HL-60 (cell line): ENCODE measurements around the gene GADD45A.

Experiments used
- DNase-seq, 2 experiments: peaks; one replicate each; pipeline ENCODE4 v3.0.0-alpha.2; 2010 to 2020; ENCODE audit warnings: low read depth in 1 of 2, low spot score in 1 of 2
- H3K27ac ChIP-seq: fragments of 250-450 bp; sonication (Bioruptor Pico); replicated peaks from 2 replicates; pipeline ENCODE4 v1.5.1; 2020; ENCODE audit warnings: mild to moderate bottlenecking, moderate library complexity
- H3K27me3 ChIP-seq: fragments of 250-450 bp; sonication (Bioruptor Pico); 2 replicates; pipeline ENCODE4 v1.5.1; 2021; ENCODE audit warnings: mild to moderate bottlenecking, moderate library complexity; ENCODE audit not compliant: insufficient read depth, poor library complexity, severe bottlenecking
- H3K4me3 ChIP-seq: replicated peaks from 2 replicates; pipeline ENCODE4 v1.5.1; 2011; ENCODE audit warnings: mild to moderate bottlenecking, control low read depth, low read length; ENCODE audit not compliant: insufficient read depth
- CTCF ChIP-seq: IDR thresholded peaks from one replicate; pipeline ENCODE4 v1.5.1; 2011; ENCODE audit warnings: low read length, control low read depth, inconsistent platforms; ENCODE audit not compliant: insufficient read depth
- GABPA ChIP-seq: IDR thresholded peaks from 2 replicates; pipeline ENCODE4 v1.6.1; 2012; ENCODE audit warnings: low read depth
- POLR2AphosphoS5 ChIP-seq: IDR thresholded peaks from 2 replicates; pipeline ENCODE4 v1.6.1; 2012; ENCODE audit warnings: low read depth
- REST ChIP-seq: IDR thresholded peaks from 2 replicates; pipeline ENCODE4 v1.6.1; 2012; ENCODE audit warnings: low read depth; ENCODE audit not compliant: insufficient replicate concordance
- SPI1 ChIP-seq: IDR thresholded peaks from 2 replicates; pipeline ENCODE4 v1.6.1; 2012; ENCODE audit warnings: low read depth, mild to moderate bottlenecking, borderline replicate concordance

GADD45A gene

GRCh38 chr1:67733681-67734322 is 48.8 kb downstream of the GADD45A start:
- Histone ChIP-seq H3K27me3 (no peaks in the 10 kb centered on the region), H3K27ac (peak overlapping the region; percentile 48)
- TF ChIP-seq SPI1 (no peak), POLR2AphosphoS5 (no peak), CTCF (no peak), REST (no peak), GABPA (no peak)

GRCh38 chr1:67734323-67734690 is 49.3 kb downstream of the GADD45A start:
- TF ChIP-seq SPI1, result no peak
- Histone ChIP-seq H3K27ac (peak overlapping the region; percentile 48), H3K27me3 (no peaks in the 10 kb centered on the region), H3K4me3 (no peak overlapping the region)
- peak in 1 of 2 experiments; percentile 5 for DNase-seq

More at GRCh38 chr1:67733681-67734322, 48.8 kb downstream of the GADD45A start:
- H3K4me3 ChIP-seq, result no peak overlapping the region
- DNase-seq, result peak in 1 of 2 experiments; percentile 39

GRCh38 chr1:67735206-67735605 is 50.2 kb downstream of the GADD45A start:
- no peaks in the 10 kb centered on the region for H3K27me3 ChIP-seq
- TF ChIP-seq GABPA (no peak), SPI1 (no peak), REST (no peak), CTCF (no peak), POLR2AphosphoS5 (no peak)
- no peak overlapping the region for H3K4me3 ChIP-seq
- H3K27ac ChIP-seq, result no peak overlapping the region
- DNase-seq, result no peak

- peak overlapping the region; percentile 30; the same call in 1 of the 2 replicates for H3K27ac ChIP-seq
- DNase-seq, result peak; percentile 17 to 24
- no peaks in the 10 kb centered on the region for H3K27me3 ChIP-seq
- no peak for TF ChIP-seq CTCF
- peak; percentile 24; the same call in 1 of the 2 replicates for TF ChIP-seq POLR2AphosphoS5
- H3K4me3 ChIP-seq, result no peak overlapping the region
These were observed 51.0 kb downstream of the GADD45A start for GRCh38 chr1:67735806-67736627.
